Cerebellar cortex (tissue), 1 donor: ENCODE data around the gene SIRT1.
"Not testable (repeated sequence)": the region's sequence is repeated elsewhere in the genome, so short reads cannot be mapped to it uniquely, and the experiment has no call there.

Experiments
- DNase-seq: peaks from one replicate; pipeline ENCODE4 v3.0.0-alpha.2; 2015; ENCODE audit warnings: low spot score

SIRT1 gene

DNA sequence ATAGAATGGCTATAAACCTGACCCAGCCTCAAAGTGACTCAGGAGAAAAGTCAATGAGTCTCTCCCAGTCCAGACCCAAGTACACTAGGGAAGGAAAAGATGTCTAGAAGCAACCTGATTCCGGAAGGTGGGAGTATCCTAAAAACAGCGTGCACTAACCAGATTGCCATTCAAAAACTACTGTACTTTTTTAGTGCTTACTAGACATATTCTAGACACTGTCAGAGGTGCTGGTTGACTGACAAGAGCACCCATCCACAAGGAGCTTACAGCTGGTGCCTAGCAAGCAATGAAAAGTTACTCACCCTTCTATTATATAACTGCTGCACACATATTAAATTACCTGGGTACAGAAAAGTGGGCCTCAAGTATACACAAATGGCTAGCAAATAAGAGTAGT lies 81.0 kb downstream of the SIRT1 start:
- no peak for DNase-seq

DNA sequence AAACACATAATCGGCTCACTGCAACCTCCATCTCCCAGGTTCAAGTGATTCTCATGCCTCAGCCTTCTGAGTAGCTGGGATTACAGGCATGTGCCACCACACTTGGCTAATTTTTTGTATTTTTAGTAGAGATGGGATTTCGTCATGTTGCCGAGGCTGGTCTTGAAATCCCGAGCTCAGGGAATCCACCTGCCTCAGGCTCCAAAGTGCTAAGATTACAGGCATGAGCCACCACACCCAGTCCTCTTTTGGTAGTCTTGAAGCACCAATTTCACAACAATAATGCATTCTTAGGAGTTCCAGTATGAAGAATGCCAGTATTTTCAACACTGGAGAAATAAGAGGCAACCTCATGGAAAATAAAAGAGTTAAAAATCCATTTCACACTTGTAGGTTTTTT lies 81.6 kb downstream of the SIRT1 start:
- not testable (repeated sequence) for DNase-seq
